Measurements from ENCODE around the gene ZC3H18. TPM values are rescaled to one million over a fixed set of nuclear protein-coding genes. Genes with fewer than 3 reads are reported as not detected.

Gene ZC3H18
- polyA plus RNA-seq, 3 donors = 11.1 to 27.0 (median 26.0) TPM

- WGBS, 3 donors = 83 to 87% (median 87%) methylated on average over 12 of the region's 12 CpGs
- H3K27ac ChIP-seq (ENCODE audit: low read depth, low read length) = no peak overlapping the region
Observed at GRCh38 chr16:88531346-88531745, 38.9 kb upstream of the ZC3H18 start.

DNA sequence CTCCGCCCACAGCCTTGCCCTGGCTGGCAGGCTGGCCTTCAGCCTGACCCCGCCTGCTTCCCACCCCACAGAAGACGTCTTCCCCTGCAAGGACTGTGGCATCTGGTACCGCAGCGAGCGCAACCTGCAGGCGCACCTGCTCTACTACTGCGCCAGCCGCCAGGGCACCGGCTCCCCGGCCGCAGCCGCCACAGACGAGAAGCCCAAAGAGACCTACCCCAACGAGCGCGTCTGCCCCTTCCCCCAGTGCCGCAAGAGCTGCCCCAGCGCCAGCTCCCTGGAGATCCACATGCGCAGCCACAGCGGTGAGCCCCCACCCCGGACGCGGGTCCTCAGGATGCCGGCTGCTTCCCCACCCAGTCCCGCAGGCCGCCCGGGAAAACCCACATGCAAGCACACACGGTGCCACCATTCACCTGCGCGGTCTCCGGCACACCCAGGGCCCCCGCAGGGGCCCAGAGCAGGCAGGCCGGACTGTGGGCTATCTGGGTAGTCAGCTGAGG, 38.2 kb upstream of the ZC3H18 start:
- 91 to 92% (median 92%) methylated on average over 34 of the region's 34 CpGs for WGBS, 3 donors
- H3K27ac ChIP-seq (ENCODE audit: low read depth, low read length) = no peak overlapping the region

DNA sequence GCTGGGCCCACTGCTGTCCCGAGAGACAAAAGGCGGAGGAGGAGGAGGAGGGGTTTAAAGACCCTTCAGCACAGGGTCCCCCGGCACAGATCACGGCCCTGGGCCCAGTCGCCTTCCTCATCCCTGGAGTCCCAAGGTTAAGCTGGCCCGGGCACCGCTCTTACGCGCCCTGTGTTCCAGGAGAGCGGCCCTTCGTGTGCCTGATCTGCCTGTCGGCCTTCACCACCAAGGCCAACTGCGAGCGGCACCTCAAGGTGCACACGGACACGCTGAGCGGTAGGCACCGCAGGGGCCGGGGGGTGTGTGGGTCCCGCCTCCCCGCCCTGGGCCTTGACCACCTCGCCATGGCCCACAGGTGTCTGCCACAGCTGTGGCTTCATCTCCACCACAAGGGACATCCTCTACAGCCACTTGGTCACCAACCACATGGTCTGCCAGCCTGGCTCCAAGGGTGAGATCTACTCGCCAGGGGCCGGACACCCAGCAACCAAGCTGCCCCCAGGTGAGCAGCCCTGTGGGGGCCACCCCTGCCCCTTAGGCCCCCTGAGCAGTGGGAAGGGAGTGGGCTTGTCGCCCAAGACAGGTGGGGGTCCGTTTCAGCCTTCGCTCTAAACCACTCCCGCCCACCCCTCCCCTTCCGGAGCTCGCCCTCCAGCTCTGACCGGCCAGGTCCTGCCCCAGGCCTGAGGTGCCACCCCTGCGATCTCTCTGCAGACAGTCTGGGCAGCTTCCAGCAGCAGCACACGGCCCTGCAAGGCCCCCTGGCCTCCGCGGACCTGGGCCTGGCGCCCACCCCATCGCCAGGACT, 37.6 kb upstream of the ZC3H18 start:
- H3K27ac ChIP-seq (ENCODE audit: low read depth, low read length) = no peak overlapping the region
- WGBS, 3 donors = 78 to 91% (median 88%) methylated on average over 32 to 37 of the region's 37 CpGs

GRCh38 chr16:88533381-88533917, 36.8 kb upstream of the ZC3H18 start:
- 41 to 68% (median 59%) methylated on average over 53 to 79 of the region's 79 CpGs for WGBS, 3 donors
- no peak overlapping the region for H3K27ac ChIP-seq (ENCODE audit: low read depth, low read length)

DNA sequence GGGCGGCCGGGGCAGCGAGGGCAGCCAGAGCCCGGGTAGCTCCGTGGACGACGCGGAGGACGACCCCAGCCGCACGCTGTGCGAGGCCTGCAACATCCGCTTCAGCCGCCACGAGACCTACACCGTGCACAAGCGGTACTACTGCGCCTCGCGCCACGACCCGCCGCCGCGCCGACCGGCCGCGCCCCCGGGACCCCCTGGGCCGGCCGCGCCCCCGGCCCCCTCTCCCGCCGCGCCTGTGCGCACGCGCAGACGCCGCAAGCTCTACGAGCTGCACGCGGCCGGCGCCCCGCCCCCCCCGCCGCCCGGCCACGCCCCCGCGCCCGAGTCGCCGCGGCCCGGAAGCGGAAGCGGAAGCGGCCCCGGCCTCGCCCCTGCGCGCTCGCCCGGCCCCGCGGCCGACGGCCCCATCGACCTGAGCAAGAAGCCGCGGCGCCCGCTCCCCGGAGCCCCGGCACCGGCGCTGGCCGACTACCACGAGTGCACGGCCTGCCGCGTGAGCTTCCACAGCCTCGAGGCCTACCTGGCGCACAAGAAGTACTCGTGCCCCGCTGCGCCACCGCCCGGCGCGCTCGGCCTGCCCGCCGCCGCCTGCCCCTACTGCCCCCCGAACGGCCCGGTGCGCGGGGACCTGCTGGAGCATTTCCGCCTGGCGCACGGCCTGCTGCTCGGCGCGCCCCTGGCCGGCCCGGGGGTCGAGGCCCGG, 36.1 kb upstream of the ZC3H18 start:
- WGBS, 3 donors = 10 to 63% (median 17%) methylated on average over 46 to 114 of the region's 114 CpGs
- H3K27ac ChIP-seq (ENCODE audit: low read depth, low read length) = no peak overlapping the region

DNA sequence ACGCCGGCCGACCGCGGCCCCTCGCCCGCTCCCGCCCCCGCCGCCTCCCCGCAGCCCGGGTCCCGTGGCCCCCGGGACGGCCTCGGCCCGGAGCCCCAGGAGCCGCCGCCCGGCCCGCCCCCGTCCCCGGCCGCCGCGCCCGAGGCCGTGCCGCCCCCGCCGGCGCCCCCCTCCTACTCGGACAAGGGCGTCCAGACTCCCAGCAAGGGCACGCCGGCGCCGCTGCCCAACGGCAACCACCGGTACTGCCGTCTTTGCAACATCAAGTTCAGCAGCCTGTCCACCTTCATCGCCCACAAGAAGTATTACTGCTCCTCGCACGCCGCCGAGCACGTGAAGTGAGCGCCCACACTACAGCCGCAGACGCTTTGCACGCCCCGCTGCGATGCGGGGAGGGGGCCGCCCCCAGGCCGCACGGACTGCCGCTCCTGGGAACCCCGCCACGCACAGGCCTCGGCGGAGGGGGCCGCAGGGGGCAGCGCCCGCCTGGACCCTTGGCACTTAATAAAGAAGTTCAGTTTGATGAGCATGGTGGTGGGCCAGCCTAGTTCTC, 35.5 kb upstream of the ZC3H18 start:
- H3K27ac ChIP-seq (ENCODE audit: low read depth, low read length) = no peak overlapping the region
- 24 to 62% (median 29%) methylated on average over 52 to 65 of the region's 65 CpGs for WGBS, 3 donors

DNA sequence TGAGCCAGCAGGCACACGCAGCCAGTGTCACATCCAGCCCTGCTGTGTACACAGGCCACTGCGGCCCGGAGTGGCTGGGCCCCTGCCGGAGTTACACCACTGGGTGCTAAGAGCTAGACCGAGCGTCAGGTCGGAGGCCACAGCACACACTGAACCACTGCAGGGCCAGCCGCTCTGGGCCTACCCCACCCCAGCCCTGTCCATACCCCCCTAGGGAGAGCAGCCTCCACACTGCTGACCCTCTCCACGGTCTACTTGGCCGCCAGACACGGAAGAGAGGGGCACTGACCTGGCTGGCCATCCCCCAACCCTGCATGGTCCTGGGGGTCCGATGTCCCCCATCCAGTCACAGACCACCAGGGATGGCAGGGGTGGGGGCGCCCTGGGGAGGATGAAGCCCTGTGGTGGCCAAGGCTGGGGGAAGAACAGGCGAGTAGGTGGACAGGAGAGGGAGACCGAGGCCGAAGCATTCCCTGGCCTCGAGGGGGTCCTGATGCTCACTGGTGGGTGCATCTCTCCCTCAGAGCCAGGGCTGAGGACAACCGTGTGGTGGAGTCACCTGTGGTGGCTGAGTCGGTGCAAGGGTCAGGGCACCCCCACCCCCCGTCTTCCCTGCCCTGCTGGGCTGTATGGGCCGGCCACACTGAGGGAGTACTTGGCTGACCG, 34.9 kb upstream of the ZC3H18 start:
- no peak overlapping the region for H3K27ac ChIP-seq (ENCODE audit: low read depth, low read length)
- 90 to 95% (median 90%) methylated on average over 21 to 22 of the region's 22 CpGs for WGBS, 3 donors

- H3K27ac ChIP-seq (ENCODE audit: low read depth, low read length) = no peak overlapping the region
- WGBS, 3 donors = 91 to 93% (median 92%) methylated on average over 9 of the region's 9 CpGs
Observed at GRCh38 chr16:88535857-88536222, 34.4 kb upstream of the ZC3H18 start.

GRCh38 chr16:88536510-88536909, 33.7 kb upstream of the ZC3H18 start:
- 92 to 95% (median 93%) methylated on average over 11 of the region's 11 CpGs for WGBS, 3 donors
- no peak overlapping the region for H3K27ac ChIP-seq (ENCODE audit: low read depth, low read length)

GRCh38 chr16:88536971-88537751, 33.0 kb upstream of the ZC3H18 start:
- 63 to 83% (median 82%) methylated on average over 28 to 31 of the region's 31 CpGs for WGBS, 3 donors
- H3K27ac ChIP-seq (ENCODE audit: low read depth, low read length) = no peak overlapping the region

- 75 to 80% (median 80%) methylated on average over 4 of the region's 4 CpGs for WGBS, 3 donors
- H3K27ac ChIP-seq (ENCODE audit: low read depth, low read length) = no peak overlapping the region
Observed at GRCh38 chr16:88537859-88538258, 32.3 kb upstream of the ZC3H18 start.

DNA sequence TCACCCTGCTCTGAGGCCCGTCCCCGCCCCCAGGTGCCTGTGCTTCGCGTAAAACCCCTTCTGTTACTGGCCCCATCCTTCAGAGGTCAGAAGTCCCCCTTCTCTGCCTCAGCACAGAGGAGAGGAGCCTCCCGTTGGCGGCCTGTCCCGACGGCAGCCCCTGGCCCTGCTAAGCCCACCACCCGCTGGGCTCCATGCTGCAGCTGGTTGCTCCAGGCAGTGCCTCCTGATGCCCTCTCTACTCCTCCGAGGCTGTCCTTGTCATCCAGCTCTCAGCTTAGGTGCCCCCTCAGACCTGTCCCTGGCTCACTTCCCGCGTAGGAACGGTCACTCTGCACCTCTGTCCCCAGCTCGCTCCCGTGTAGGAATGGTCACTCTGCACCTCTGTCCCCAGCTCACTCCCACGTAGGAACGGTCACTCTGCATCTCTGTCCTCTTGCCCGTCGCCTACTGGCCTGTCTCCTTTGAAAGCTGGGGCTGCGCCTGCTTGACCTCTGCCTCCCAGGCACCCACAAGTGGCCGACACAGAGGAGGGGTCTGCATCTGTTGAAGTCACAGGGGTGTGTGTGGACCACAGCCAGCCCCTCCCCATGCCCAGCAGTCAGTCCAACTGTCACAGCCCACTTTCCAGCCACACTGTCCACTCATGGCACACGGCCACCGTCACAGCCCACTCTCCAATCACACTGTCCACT, 31.7 kb upstream of the ZC3H18 start:
- no peak overlapping the region for H3K27ac ChIP-seq (ENCODE audit: low read depth, low read length)
- 33 to 60% (median 50%) methylated on average over 23 of the region's 23 CpGs for WGBS, 3 donors

DNA sequence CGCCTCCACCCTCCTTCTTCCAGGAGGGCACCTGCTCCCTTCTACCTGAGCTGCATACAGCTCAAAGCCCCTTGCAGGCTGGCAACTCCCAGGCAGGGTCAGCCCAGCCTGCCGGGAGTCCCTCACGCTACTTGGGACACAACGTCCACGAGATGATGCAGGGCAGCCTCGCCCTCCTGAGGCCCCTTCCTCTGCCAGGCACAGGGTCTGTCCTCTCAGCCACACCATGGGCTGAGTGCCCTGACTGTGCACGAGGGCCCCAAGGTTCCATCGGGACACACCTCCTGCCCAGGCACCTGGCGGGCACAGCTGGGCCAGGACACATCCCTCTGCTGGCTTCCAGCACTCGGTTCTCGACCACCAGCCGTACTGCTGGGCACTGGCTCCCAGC, 30.9 kb upstream of the ZC3H18 start:
- no peak overlapping the region for H3K27ac ChIP-seq (ENCODE audit: low read depth, low read length)

DNA sequence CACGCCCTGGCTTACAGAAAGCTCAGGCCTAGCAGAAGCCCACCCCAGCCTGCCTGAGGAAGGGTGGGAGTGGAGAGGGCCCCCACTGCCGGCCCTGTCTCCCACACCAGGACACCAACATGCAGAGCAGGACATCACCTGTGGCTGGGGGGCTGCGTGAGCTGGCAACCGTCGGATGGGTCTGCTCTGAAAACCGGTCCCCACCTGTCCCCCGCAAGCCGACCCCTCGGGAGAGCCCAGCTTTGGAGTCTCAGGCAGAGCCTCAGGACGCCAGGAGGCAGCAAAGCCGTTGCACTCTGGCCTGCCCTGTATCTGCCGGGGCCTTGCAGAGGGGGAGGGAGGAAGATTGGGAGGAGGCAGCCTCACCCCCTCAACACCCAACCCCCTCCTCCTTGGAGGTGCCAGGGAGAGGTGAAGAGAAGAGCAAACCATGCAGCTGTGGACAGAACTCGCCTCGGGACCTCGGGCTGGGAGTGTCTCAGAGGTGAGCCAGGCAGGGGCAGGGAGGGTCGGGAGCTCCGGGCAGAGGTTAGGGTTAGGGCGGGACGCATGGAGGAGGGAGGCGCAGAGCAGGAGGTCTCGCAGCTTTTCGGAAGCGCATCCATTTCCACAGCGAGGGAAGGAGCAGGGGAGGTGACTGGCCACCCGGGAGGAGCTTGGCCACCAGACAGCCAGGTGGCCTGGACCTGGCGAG, 30.4 kb upstream of the ZC3H18 start:
- 29 to 40% (median 35%) methylated on average over 26 of the region's 26 CpGs for WGBS, 3 donors
- H3K27ac ChIP-seq (ENCODE audit: low read depth, low read length) = no peak overlapping the region

More for the DNA sequence above, 30.9 kb upstream of the ZC3H18 start:
- 36 to 68% (median 58%) methylated on average over 12 of the region's 12 CpGs for WGBS, 3 donors

GRCh38 chr16:88540346-88540977, 29.7 kb upstream of the ZC3H18 start:
- H3K27ac ChIP-seq (ENCODE audit: low read depth, low read length) = no peak overlapping the region
- WGBS, 3 donors = 54 to 74% (median 64%) methylated on average over 19 to 20 of the region's 20 CpGs

DNA sequence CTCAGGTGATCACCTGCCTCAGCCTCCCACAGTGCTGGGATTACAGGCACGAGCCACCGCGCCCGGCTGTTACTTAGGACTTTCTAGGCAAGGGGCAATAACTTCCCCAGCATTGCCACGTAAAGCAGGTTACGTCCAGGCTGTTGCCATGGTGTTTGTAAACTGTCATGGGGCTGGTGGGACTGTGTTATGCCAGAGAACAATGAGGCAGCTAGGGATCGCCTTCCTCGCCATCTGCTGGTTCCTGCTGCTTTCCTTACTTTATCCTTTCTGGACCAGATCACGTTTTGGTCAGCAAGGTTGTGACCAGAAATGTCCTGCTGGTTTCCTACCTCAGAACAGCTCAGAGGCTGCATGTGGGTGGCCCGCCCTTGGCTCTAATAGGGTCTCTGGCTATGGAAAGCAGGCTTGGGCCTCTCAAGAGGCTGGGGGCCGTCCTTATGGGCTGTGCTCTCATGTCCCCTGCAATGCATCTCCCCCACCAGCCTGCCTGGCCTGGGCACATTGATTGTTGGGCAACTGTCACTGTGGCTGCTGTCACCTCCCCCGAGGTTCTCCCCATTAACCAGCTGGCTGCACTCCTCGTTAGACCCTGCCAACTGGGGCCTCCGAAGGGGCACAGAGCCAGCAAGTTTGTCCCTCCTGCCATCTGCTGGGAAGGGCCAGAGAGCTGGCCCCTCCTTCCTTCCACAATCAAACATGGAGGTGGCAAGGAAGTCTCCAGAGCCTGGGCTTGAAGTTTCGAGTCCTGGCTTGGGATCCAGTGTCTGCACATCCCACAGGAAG, 28.2 kb upstream of the ZC3H18 start:
- 67 to 73% (median 70%) methylated on average over 15 of the region's 15 CpGs for WGBS, 3 donors
- no peak overlapping the region for H3K27ac ChIP-seq (ENCODE audit: low read depth, low read length)

Measured in adipose tissue (tissue), 3 donors.